NCI-H2029 treated with DMSO at 0.1 percent for 48 hours (cell line): ENCODE results near the gene ARHGEF16.

ENCODE experiments used
- DNase-seq: peaks from one replicate; lab custom pipeline; 2025; lab: John Stamatoyannopoulos, UW

ARHGEF16 gene

GRCh38 chr1:3468236-3469103, 14.0 kb downstream of the ARHGEF16 start:
- no peak for DNase-seq

GRCh38 chr1:3469104-3469848, 14.8 kb downstream of the ARHGEF16 start:
- no peak for DNase-seq

DNA sequence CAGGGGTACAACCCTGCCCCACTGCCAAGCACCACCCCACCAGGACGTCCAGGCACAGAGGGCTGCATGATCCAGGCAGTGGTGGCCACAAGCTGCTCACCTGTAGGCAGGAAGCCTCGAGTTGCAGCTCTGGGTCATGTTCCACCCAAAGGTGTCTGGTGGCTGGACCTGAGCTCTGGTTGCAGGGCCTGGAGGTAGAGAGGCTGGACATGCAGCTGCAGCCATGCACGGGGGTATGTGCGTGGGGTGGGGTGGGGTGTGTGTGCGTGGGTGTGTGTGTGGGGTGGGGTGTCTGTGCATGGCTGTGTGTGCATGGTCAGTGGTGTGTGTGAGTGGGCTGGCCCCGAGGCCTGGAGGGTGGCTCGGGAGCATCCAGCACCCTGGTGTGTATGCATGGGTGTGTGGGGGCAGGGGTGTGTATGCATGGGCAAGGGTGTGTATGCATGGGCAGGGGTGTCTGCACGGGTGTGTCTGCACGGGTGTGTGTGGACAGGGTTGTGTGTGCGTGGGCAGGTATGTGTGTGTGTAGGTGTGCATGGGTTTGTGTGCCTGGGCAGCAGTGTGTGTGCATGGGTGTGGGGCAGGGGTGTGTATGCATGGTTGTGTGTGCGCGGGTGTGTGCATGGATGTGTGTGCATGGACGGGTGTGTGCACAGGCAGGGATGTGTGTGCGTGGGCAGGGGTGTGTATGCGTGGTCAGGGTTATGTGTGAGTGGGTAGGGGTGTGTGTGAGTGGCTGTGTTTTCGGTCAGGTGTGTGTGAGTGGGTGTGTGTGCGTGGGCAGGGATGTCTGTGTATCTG, 15.6 kb downstream of the ARHGEF16 start:
- no peak for DNase-seq

DNA sequence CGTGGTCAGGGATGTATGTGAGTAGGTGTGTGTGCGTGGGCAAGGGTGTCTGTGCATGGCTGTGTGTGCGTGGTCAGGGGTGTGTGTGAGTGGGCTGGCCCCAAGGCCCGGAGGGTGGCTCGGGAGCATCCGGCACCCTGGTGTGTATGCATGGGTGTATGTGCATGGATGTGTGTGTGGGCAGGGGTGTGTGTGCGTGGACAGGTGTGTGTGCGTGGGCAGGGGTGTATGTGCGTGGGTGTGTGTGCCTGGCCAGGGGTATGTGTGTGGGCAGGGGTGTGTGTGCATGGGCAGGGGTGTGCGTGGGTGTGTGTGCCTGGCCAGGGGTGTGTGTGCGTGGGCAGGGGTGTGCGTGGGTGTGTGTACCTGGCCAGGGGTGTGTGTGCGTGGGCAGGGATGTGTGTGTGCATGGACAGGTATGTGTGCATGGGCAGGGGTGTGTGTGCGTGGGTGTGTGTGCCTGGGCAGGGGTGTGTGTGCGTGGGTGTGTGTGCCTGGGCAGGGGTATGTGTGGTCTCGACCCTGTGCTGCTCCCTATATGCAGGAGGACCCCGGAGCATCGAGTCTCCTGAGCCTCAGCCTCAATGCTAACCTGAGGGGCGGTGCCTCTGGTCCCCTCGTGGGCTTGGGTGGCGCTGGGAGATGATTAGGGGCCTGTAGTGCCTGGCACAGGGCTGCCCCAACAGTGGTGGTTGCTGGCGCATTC, 16.3 kb downstream of the ARHGEF16 start:
- DNase-seq: no peak

DNA sequence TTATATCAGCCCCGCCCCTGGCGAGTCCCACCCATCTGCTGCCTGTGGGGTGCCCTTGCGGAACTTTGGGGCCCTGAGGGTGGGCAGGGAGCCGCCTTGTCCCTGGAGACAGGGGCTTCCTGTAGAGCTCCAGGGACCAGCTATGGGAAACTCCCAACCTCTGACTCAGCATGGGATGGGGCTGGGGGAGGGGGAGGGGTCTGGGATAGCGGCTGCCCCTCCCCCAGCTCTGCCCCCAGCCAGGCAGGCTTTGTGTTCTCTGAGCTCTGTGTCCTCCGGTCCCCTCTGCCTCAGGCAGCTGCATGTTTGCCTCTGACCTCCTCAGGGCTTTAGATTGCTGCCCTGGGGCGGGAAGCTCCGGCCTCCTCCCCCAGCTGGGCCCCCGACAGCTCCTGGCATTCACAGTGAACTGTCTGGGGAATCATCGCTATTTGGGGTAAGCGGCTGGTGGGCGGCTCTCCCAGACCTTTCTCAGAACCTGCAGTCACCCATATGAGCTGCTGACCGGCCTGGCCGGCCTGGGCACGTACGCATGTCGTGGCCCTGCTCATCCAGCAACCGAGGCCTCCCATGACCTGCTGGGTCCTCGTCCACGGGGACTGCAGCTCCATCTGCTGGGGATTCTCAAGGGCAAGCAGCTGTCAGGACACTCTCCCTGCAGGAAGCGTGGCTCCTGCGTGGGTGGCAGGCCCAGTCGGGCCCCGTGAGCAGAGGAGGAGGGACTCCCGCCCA, 17.1 kb downstream of the ARHGEF16 start:
- DNase-seq: no peak

- no peak for DNase-seq
Observed at GRCh38 chr1:3472088-3472850, 17.8 kb downstream of the ARHGEF16 start.

- no peak for DNase-seq
Observed at GRCh38 chr1:3472906-3473305, 18.4 kb downstream of the ARHGEF16 start.

DNA sequence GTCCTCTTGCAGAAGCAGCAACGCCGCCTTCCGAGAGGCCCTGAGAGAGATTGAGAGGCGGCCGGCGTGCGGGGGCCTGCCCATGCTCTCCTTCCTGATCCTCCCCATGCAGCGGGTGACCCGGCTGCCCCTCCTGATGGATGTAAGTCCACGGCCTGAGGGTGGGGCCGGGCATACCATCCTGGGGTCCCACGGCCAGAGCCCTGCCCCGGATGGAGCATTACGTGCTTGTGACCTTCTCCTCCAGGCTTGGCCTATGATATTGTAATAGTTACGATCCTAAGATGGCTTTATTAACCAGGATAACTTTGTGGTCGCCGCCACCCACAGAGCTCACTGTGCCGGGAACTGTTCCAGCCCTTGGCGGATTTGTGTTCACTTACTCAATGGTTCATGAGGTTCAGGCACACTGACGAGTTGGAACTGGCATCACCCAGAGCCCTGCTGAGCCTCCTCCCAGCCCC, 18.9 kb downstream of the ARHGEF16 start:
- DNase-seq: no peak

- DNase-seq: no peak
Observed at GRCh38 chr1:3474016-3474415, 19.6 kb downstream of the ARHGEF16 start.

- no peak for DNase-seq
Observed at GRCh38 chr1:3474421-3474820, 20.0 kb downstream of the ARHGEF16 start.

DNA sequence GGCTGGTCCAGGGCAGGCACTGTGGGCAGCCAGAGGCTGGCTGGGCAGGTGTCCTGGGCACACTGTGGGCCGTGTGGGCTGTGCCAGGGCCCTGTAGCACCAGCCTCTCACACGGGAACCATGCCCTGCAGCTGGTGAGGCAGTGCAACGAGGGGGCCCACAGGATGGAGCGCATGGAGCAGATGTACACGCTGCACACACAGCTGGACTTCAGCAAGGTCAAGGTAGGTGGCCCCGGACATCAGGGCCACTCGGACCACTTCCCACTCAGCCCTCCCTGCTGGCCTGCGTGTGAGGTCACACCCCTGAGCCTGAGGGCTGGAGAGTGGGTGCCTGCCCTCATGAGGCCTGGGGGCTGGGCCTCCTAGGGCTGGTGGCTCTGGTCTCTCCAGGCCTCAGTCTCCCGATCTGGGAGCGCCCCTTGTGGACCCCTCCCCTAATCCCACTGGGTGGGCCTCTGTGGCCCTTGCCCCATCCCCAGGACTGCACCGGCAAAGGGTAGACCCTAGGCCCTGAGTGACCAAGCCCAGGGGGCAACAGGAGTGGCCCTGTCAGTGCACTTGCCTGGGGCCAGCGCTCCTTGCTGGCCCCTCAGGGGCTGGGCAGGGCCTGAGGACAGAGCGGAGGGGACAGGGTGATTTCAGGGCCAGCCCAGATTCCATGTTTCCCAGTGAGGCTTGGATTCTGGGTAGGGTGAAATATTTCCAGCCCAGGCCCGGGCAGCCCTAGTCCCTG, 21.5 kb downstream of the ARHGEF16 start:
- DNase-seq: no peak

- DNase-seq: no peak
Observed at GRCh38 chr1:3476666-3477065, 22.2 kb downstream of the ARHGEF16 start.

GRCh38 chr1:3477241-3477995, 23.0 kb downstream of the ARHGEF16 start:
- DNase-seq: no peak

- DNase-seq: no peak
Observed at GRCh38 chr1:3478187-3478586, 23.7 kb downstream of the ARHGEF16 start.

DNA sequence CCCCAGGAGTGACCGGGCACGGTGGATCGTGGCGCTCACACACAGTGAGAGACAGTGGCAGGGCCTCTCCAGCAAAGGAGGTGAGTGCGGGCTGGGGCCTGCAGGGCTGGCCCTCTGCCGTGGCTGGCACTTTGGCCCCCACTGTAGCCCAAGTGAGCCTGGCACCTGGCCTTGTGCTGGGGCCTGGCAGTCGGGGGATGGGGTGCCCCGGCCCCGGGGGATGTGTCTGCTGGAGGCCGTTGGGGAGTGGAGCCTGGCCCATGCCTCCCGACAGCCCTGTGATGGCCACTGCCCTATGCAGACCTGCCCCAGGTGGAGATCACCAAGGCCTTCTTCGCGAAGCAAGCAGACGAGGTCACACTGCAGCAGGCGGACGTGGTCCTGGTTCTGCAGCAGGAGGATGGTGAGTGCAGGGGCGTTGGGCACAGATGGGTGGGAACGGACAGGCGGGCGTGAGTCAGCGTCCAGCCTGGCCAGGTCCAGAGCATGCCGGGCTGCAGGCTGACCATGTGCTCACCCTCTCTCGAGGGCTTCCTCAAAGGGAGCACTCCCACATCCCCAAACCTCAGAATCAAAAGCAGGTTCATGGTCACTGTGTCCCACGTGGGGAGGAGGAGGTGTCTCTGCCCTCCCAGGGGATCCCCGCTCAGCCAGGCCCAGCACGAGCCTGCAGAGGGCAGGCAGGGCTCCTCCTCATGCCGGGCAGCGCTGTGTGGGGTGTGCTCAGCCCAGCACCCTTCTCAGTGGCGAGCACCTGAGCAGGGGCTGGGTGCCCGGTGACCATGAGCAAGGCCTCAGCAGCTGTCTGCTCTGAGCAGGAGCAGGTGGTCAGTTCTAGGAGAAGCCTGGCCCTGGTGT, 25.3 kb downstream of the ARHGEF16 start:
- no peak for DNase-seq

- DNase-seq: no peak
Observed at GRCh38 chr1:3480369-3480719, 25.9 kb downstream of the ARHGEF16 start.

GRCh38 chr1:3481046-3481445, 26.6 kb downstream of the ARHGEF16 start:
- no peak for DNase-seq

- no peak for DNase-seq
Observed at GRCh38 chr1:3481836-3482375, 27.4 kb downstream of the ARHGEF16 start.
